ENCODE data around the gene RSPH9.

The RSPH9 gene

DNA sequence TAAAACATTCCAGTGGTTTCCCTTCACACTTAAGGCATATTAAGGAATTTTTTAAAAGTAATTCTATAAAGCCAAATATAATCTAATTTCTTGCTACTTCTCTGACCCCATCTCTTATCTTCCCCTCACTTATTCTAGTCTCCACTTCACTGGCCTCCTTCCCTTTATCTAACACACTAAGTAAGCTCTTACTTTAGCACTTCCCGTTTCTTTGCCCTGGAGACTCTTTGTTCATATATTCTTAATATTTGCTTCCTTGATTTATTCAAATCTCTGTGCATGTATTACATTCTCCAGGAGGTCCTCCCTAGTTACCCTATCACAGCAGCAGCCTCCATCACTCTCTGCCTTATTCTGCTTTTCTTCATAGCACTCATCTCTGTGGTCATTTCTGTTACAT lies 36.0 kb upstream of the RSPH9 start:
- TF ChIP-seq, protein P1, sequence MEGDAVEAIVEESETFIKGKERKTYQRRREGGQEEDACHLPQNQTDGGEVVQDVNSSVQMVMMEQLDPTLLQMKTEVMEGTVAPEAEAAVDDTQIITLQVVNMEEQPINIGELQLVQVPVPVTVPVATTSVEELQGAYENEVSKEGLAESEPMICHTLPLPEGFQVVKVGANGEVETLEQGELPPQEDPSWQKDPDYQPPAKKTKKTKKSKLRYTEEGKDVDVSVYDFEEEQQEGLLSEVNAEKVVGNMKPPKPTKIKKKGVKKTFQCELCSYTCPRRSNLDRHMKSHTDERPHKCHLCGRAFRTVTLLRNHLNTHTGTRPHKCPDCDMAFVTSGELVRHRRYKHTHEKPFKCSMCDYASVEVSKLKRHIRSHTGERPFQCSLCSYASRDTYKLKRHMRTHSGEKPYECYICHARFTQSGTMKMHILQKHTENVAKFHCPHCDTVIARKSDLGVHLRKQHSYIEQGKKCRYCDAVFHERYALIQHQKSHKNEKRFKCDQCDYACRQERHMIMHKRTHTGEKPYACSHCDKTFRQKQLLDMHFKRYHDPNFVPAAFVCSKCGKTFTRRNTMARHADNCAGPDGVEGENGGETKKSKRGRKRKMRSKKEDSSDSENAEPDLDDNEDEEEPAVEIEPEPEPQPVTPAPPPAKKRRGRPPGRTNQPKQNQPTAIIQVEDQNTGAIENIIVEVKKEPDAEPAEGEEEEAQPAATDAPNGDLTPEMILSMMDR (IDR thresholded peaks at IDR 0.05; ENCODE audit: low read depth, low read length): no peak
- TF ChIP-seq POLR2A (IDR thresholded peaks at IDR 0.05; ENCODE audit: extremely low read depth, insufficient read length) (no peak), MYC (IDR thresholded peaks at IDR 0.05; ENCODE audit: low read depth, low read length) (no peak)
- TF ChIP-seq, protein P2, sequence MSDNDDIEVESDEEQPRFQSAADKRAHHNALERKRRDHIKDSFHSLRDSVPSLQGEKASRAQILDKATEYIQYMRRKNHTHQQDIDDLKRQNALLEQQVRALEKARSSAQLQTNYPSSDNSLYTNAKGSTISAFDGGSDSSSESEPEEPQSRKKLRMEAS (IDR thresholded peaks at IDR 0.05; ENCODE audit: low read depth, low read length): no peak
- no peak for DNase-seq (ENCODE audit: low read depth)
- H3K4me3 ChIP-seq (ENCODE audit: low read depth, low read length): no peak overlapping the region

DNA sequence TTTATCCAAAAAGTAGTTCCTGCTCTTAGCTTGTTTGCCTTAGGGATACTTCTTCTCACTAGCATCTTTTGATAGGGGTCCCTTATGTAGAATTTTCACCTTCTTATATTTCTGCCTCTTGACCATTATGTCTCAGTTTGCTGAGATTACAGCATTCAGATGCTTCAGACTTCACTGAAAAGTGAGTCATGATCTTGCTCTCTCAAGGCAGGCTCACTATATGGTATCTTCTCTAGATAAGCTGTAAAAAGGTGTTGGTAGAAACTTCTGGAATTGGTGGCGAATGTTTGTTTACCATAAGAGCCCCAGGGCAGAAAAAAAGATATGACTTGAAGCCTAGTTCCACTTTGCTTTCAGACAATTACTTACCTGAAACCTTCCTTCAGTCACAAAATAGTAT lies 35.4 kb upstream of the RSPH9 start:
- no peak overlapping the region for H3K4me3 ChIP-seq (ENCODE audit: low read depth, low read length)
- TF ChIP-seq, protein P1 (IDR thresholded peaks at IDR 0.05; ENCODE audit: low read depth, low read length): no peak
- TF ChIP-seq MYC (IDR thresholded peaks at IDR 0.05; ENCODE audit: low read depth, low read length) (no peak), POLR2A (IDR thresholded peaks at IDR 0.05; ENCODE audit: extremely low read depth, insufficient read length) (no peak)
- TF ChIP-seq, protein P2 (IDR thresholded peaks at IDR 0.05; ENCODE audit: low read depth, low read length): no peak
- DNase-seq (ENCODE audit: low read depth): no peak

DNA sequence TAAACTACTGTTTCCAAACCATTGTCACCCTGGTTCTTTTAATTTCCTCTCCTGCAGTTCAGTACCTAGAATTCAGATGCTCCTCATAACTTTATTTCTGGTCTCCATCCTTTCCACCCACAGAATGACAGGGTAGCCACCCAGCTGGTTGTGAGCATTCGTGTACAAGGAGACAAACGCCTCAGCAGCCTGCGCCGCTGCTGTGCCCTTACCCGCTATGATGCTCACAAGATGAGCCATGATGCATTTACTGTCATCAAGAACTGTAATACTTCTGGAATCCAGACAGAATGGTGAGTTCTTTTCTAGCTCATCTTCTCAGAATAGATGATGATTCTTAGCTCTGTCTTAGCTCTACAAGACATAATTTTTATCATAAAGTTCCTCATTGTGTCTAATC lies 34.4 kb upstream of the RSPH9 start:
- no peak overlapping the region for H3K4me3 ChIP-seq (ENCODE audit: low read depth, low read length)
- no peak for DNase-seq (ENCODE audit: low read depth)
- TF ChIP-seq MYC (IDR thresholded peaks at IDR 0.05; ENCODE audit: low read depth, low read length) (no peak), POLR2A (IDR thresholded peaks at IDR 0.05; ENCODE audit: extremely low read depth, insufficient read length) (no peak)
- TF ChIP-seq, protein P2 (IDR thresholded peaks at IDR 0.05; ENCODE audit: low read depth, low read length): no peak
- TF ChIP-seq, protein P1 (IDR thresholded peaks at IDR 0.05; ENCODE audit: low read depth, low read length): no peak

DNA sequence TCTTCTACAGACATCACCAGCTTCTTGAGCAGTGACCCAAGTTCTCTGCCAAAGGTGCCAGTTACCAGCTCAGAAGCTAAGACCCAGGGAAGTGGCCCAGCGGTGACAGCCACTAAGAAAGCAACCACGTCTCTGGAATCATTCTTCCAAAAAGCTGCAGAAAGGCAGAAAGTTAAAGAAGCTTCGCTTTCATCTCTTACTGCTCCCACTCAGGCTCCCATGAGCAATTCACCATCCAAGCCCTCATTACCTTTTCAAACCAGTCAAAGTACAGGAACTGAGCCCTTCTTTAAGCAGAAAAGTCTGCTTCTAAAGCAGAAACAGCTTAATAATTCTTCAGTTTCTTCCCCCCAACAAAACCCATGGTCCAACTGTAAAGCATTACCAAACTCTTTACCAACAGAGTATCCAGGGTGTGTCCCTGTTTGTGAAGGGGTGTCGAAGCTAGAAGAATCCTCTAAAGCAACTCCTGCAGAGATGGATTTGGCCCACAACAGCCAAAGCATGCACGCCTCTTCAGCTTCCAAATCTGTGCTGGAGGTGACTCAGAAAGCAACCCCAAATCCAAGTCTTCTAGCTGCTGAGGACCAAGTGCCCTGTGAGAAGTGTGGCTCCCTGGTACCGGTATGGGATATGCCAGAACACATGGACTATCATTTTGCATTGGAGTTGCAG lies 31.0 kb upstream of the RSPH9 start:
- no peak overlapping the region for H3K4me3 ChIP-seq (ENCODE audit: low read depth, low read length)
- DNase-seq (ENCODE audit: low read depth): no peak
- TF ChIP-seq, protein P2 (IDR thresholded peaks at IDR 0.05; ENCODE audit: low read depth, low read length): no peak
- TF ChIP-seq POLR2A (IDR thresholded peaks at IDR 0.05; ENCODE audit: extremely low read depth, insufficient read length): no peak
- TF ChIP-seq, protein P1 (IDR thresholded peaks at IDR 0.05; ENCODE audit: low read depth, low read length): no peak
- TF ChIP-seq MYC (IDR thresholded peaks at IDR 0.05; ENCODE audit: low read depth, low read length): no peak

DNA sequence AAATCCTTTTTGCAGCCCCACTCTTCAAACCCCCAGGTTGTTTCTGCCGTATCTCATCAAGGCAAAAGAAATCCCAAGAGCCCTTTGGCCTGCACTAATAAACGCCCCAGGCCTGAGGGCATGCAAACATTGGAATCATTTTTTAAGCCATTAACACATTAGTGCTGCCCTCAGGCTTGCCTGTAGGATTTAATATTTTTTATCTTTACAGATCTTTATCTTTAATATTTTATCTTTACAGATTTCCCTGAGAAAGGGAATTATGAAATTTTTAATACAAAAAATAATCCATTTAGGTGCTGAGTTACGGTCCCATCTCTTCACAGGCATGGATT lies 30.5 kb upstream of the RSPH9 start:
- TF ChIP-seq, protein P1 (IDR thresholded peaks at IDR 0.05; ENCODE audit: low read depth, low read length): no peak
- H3K4me3 ChIP-seq (ENCODE audit: low read depth, low read length): no peak overlapping the region
- DNase-seq (ENCODE audit: low read depth): no peak
